Measurements from ENCODE around the gene CHCHD10. TPM values are rescaled to one million over a fixed set of nuclear protein-coding genes. Genes with fewer than 3 reads are reported as not detected.
"Not testable (repeated sequence)": the region's sequence is repeated elsewhere in the genome, so short reads cannot be mapped to it uniquely, and the experiment has no call there.

CHCHD10 gene
- total RNA-seq, 1 donor from 2014 or later: 87.2 TPM

DNA sequence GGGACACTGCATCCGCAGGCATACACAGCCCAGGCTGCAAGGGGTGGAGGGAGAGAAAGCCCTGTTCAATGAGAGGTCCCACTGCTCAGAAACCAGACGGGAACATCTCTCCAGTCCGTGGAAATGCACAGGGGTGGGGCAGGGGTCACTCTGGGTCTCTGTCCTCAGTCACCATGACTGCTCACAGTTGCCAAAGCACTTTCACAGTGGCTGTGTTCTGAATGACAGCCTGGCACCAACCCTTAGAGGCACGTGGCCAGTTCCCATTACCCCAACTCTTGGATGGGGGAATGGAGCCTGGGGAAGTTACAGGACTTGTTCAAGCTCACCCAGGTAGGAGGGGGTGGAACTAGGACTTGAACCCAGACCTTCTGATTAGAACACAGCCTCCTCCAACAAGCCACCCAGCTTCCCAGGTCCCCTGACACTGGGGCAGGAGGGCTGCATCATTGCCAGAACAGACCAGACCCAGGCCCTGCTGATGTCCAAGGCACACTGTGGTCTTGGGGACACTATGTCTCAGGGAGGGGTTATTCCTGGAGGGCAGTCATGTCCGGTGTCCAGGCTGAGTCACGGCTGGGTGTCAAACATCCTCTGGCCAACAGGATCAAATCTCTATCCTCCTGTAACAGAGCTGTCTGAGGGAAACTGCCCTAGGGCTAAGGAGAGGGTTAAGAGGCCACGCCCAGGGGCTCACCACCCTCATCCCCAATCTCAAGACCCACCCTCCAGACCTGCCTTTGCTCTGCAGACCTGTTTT lies 25.1 kb downstream of the CHCHD10 start:
- DNase-seq (ENCODE audit: extremely low spot score, unreplicated experiment): no peak
- Mint-ChIP-seq H3K4me3 (no peak overlapping the region), H3K27me3 (no peaks in the 10 kb centered on the region), H3K27ac (no peak overlapping the region), H3K4me1 (ENCODE audit: unreplicated experiment) (peaks cover 8% of the 10 kb centered on the region), H3K9me3 (no peaks in the 10 kb centered on the region), H3K36me3 (peaks cover 31% of the 10 kb centered on the region)
- TF ChIP-seq, protein P1, sequence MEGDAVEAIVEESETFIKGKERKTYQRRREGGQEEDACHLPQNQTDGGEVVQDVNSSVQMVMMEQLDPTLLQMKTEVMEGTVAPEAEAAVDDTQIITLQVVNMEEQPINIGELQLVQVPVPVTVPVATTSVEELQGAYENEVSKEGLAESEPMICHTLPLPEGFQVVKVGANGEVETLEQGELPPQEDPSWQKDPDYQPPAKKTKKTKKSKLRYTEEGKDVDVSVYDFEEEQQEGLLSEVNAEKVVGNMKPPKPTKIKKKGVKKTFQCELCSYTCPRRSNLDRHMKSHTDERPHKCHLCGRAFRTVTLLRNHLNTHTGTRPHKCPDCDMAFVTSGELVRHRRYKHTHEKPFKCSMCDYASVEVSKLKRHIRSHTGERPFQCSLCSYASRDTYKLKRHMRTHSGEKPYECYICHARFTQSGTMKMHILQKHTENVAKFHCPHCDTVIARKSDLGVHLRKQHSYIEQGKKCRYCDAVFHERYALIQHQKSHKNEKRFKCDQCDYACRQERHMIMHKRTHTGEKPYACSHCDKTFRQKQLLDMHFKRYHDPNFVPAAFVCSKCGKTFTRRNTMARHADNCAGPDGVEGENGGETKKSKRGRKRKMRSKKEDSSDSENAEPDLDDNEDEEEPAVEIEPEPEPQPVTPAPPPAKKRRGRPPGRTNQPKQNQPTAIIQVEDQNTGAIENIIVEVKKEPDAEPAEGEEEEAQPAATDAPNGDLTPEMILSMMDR (conservative IDR thresholded peaks at IDR 0.05): no peak

DNA sequence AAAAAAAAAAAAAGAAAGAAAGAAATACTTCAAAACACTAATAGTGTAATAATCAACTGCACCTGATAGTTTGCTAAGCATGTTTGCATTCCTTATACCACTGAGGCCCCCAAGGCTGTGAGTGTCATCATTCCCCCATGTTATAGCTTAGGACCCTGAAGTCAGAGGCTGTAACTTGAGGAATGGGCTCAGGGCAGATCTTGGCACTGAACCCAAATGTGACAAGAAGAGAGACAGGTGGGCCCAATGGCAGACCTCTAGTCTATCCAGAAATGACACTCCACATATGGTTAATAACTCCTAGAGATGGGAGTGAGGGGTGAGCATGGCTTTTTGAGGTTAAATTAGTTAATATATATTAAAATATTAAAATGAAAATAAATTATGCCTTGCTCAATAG lies 30.1 kb downstream of the CHCHD10 start:
- H3K36me3 Mint-ChIP-seq: peaks cover 5% of the 10 kb centered on the region
- H3K9me3 Mint-ChIP-seq: no peaks in the 10 kb centered on the region
- H3K4me1 Mint-ChIP-seq (ENCODE audit: unreplicated experiment): no peaks in the 10 kb centered on the region
- H3K4me3 Mint-ChIP-seq: no peak overlapping the region
- TF ChIP-seq, protein P1 (conservative IDR thresholded peaks at IDR 0.05): no peak
- H3K27me3 Mint-ChIP-seq: no peaks in the 10 kb centered on the region
- DNase-seq (ENCODE audit: extremely low spot score, unreplicated experiment): no peak
- no peak overlapping the region for H3K27ac Mint-ChIP-seq

DNA sequence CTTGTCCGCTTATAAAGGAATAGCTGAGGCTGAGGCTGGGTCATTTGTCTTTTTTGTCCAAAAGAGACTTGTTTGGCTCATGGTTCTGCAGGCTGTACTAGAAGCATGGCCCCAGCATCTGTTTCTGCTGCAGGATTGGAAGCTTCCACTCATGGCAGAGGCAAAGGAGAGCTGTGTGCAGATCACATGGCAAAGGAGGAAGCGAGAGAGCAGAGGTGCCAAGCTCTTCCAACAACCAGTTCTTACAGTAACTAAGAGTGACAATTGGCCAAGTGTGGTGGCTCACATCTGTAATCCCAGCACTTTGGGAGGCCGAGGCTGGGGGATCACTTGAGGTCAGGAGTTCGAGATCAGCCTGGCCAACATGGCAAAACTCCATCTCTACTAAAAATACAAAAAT lies 39.7 kb downstream of the CHCHD10 start:
- H3K4me1 Mint-ChIP-seq (ENCODE audit: unreplicated experiment); DNase-seq (ENCODE audit: extremely low spot score, unreplicated experiment); H3K27ac Mint-ChIP-seq; H3K4me3 Mint-ChIP-seq; H3K9me3 Mint-ChIP-seq; H3K27me3 Mint-ChIP-seq; H3K36me3 Mint-ChIP-seq: not testable (repeated sequence)

DNA sequence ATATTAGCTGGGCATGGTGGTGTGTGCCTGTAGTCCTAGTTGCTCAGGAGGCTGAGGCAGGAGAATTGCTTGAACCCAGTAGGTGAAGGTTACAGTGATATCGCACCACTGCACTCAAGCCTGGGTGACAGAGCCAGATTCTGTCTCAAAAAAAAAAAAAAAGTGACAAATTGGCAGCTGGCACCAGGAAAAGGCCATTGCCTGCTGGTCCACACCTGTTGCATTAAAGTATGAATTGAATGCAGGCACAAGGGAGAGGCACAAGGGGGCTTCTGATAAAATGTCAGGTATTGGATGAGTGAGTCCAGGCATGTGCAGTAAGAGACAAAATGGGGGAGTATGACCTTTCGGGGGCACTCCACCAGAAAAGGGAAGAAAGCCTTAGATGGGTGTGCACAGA lies 45.0 kb downstream of the CHCHD10 start:
- Mint-ChIP-seq H3K4me1 (ENCODE audit: unreplicated experiment) (no peaks in the 10 kb centered on the region), H3K36me3 (no peaks in the 10 kb centered on the region), H3K27ac (no peak overlapping the region), H3K27me3 (no peaks in the 10 kb centered on the region), H3K4me3 (no peak overlapping the region), H3K9me3 (no peaks in the 10 kb centered on the region)
- no peak for DNase-seq (ENCODE audit: extremely low spot score, unreplicated experiment)
- TF ChIP-seq, protein P1 (conservative IDR thresholded peaks at IDR 0.05): no peak

DNA sequence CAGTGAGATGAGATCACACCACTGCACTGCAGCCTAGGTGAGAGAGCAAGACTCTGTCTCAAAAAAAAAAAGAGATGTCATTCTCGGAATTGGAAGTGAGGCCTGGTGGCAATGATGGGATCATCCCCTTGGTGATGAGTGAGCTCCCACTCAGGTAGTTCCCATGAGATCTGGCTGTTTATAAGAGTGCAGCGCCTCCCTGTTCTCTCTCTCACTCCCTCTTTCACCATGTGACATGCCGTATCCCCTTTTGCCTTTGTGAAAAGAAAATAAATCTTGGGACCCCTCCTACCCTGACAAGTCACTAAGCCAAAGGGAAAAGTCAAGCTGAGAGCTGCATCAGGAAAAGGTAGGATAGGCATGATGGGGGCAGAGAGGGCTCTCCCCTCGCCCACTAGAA lies 45.6 kb downstream of the CHCHD10 start:
- TF ChIP-seq, protein P1 (conservative IDR thresholded peaks at IDR 0.05): no peak
- no peaks in the 10 kb centered on the region for H3K9me3 Mint-ChIP-seq
- DNase-seq (ENCODE audit: extremely low spot score, unreplicated experiment): no peak
- H3K4me3 Mint-ChIP-seq: no peak overlapping the region
- no peaks in the 10 kb centered on the region for H3K36me3 Mint-ChIP-seq
- no peaks in the 10 kb centered on the region for H3K27me3 Mint-ChIP-seq
- H3K27ac Mint-ChIP-seq: no peak overlapping the region
- peaks cover 5% of the 10 kb centered on the region for H3K4me1 Mint-ChIP-seq (ENCODE audit: unreplicated experiment)

DNA sequence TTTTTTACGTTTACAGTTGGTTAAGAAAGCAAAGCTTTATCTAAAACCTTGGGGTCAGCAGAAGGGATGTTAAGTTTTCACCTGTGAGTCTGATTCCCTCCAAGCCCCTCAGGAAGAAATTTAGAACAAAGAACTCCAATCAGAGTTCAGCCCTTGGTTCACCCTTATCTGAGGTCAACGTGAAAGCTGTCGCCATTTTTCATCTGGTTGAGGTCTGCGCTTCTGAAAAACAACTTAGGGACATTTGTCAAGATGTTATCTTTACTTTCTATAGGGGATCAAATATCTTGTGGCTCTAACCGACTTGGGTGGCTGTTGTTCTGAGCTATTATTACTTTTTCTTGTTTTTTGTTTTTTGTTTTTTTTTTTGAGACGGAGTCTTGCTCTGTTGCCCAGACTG lies 46.9 kb downstream of the CHCHD10 start:
- DNase-seq (ENCODE audit: extremely low spot score, unreplicated experiment): no peak
- TF ChIP-seq, protein P1 (conservative IDR thresholded peaks at IDR 0.05): no peak
- H3K27ac Mint-ChIP-seq: no peak overlapping the region
- no peaks in the 10 kb centered on the region for H3K36me3 Mint-ChIP-seq
- no peaks in the 10 kb centered on the region for H3K9me3 Mint-ChIP-seq
- no peak overlapping the region for H3K4me3 Mint-ChIP-seq
- peaks cover 5% of the 10 kb centered on the region for H3K4me1 Mint-ChIP-seq (ENCODE audit: unreplicated experiment)
- no peaks in the 10 kb centered on the region for H3K27me3 Mint-ChIP-seq

Measured in type B pancreatic cell (in vitro differentiated cells).